Adipocyte (in vitro differentiated cells): Measurements from ENCODE around the gene CD2AP.

Source experiments
- DNase-seq: peaks from one replicate; pipeline ENCODE4 v3.0.0-alpha.2; 2015; ENCODE audit warnings: low read depth
- H3K27me3 ChIP-seq: replicated peaks from 2 replicates; pipeline ENCODE4 v1.7.0; 2013; ENCODE audit warnings: mild to moderate bottlenecking, low read length, moderate library complexity; ENCODE audit not compliant: control insufficient read depth, insufficient read depth
- H3K36me3 ChIP-seq: 2 replicates; pipeline ENCODE4 v1.7.0; 2013; ENCODE audit warnings: low read length, mild to moderate bottlenecking, moderate library complexity; ENCODE audit not compliant: control insufficient read depth, insufficient read depth, severe bottlenecking
- H3K4me1 ChIP-seq: 2 replicates; pipeline ENCODE4 v1.7.0; 2013; ENCODE audit warnings: mild to moderate bottlenecking, low read length, moderate library complexity; ENCODE audit not compliant: control insufficient read depth, insufficient read depth
- H3K4me3 ChIP-seq: 2 replicates; pipeline ENCODE4 v1.7.0; 2013; ENCODE audit warnings: mild to moderate bottlenecking, low read length, moderate library complexity
- H3K9ac ChIP-seq: 2 replicates; pipeline ENCODE4 v1.7.0; 2013; ENCODE audit warnings: mild to moderate bottlenecking, low read length, moderate library complexity
- H3K9me3 ChIP-seq: 2 replicates; pipeline ENCODE4 v1.7.0; 2013; ENCODE audit warnings: mild to moderate bottlenecking, low read length, moderate library complexity; ENCODE audit not compliant: control insufficient read depth

Gene CD2AP

GRCh38 chr6:47621838-47622449 is 144.4 kb downstream of the CD2AP start:
- no peaks in the 10 kb centered on the region for H3K27me3 ChIP-seq
- DNase-seq, result no peak
- no peak overlapping the region for H3K9ac ChIP-seq
- H3K9me3 ChIP-seq, result no peaks in the 10 kb centered on the region
- H3K4me3 ChIP-seq, result no peak overlapping the region
- peaks cover 40% of the 10 kb centered on the region for H3K36me3 ChIP-seq
- peaks cover 5% of the 10 kb centered on the region for H3K4me1 ChIP-seq

- peak; percentile 50 for DNase-seq
- H3K4me3 ChIP-seq, result no peak overlapping the region
- H3K4me1 ChIP-seq, result peaks cover 5% of the 10 kb centered on the region
- H3K36me3 ChIP-seq, result peaks cover 12% of the 10 kb centered on the region
- H3K27me3 ChIP-seq, result no peaks in the 10 kb centered on the region
- H3K9me3 ChIP-seq, result no peaks in the 10 kb centered on the region
- H3K9ac ChIP-seq, result no peak overlapping the region
Observed at GRCh38 chr6:47626782-47627181, 149.2 kb downstream of the CD2AP start.

- Histone ChIP-seq H3K9ac (no peak overlapping the region), H3K27me3 (no peaks in the 10 kb centered on the region), H3K9me3 (no peaks in the 10 kb centered on the region), H3K4me1 (peaks cover 5% of the 10 kb centered on the region), H3K36me3 (no peaks in the 10 kb centered on the region), H3K4me3 (no peak overlapping the region)
- no peak for DNase-seq
Observed at GRCh38 chr6:47628448-47629272, 151.1 kb downstream of the CD2AP start.

- no peak overlapping the region for H3K4me3 ChIP-seq
- peaks cover 5% of the 10 kb centered on the region for H3K4me1 ChIP-seq
- no peak overlapping the region for H3K9ac ChIP-seq
- H3K36me3 ChIP-seq, result no peaks in the 10 kb centered on the region
- H3K9me3 ChIP-seq, result no peaks in the 10 kb centered on the region
- H3K27me3 ChIP-seq, result no peaks in the 10 kb centered on the region
- DNase-seq, result no peak
Observed at GRCh38 chr6:47629954-47630353, 152.4 kb downstream of the CD2AP start.

- no peak for DNase-seq
- Histone ChIP-seq H3K9me3 (no peaks in the 10 kb centered on the region), H3K4me1 (peaks cover 5% of the 10 kb centered on the region), H3K27me3 (no peaks in the 10 kb centered on the region), H3K36me3 (no peaks in the 10 kb centered on the region), H3K9ac (peak overlapping the region; percentile 31), H3K4me3 (no peak overlapping the region)
Observed at GRCh38 chr6:47630587-47630986, 153.0 kb downstream of the CD2AP start.

GRCh38 chr6:47631269-47631772 is 153.7 kb downstream of the CD2AP start:
- no peaks in the 10 kb centered on the region for H3K36me3 ChIP-seq
- no peak overlapping the region for H3K4me3 ChIP-seq
- H3K9ac ChIP-seq, result peak overlapping the region; percentile 31
- no peaks in the 10 kb centered on the region for H3K27me3 ChIP-seq
- peaks cover 5% of the 10 kb centered on the region for H3K4me1 ChIP-seq
- no peaks in the 10 kb centered on the region for H3K9me3 ChIP-seq
- peak; percentile 80 for DNase-seq

GRCh38 chr6:47631797-47632196 is 154.2 kb downstream of the CD2AP start:
- Histone ChIP-seq H3K9me3 (no peaks in the 10 kb centered on the region), H3K4me1 (peaks cover 1% of the 10 kb centered on the region), H3K4me3 (no peak overlapping the region), H3K27me3 (no peaks in the 10 kb centered on the region), H3K36me3 (no peaks in the 10 kb centered on the region), H3K9ac (no peak overlapping the region)
- DNase-seq, result no peak

- no peaks in the 10 kb centered on the region for H3K4me1 ChIP-seq
- no peak overlapping the region for H3K9ac ChIP-seq
- H3K9me3 ChIP-seq, result no peaks in the 10 kb centered on the region
- peak; percentile 56 for DNase-seq
- no peak overlapping the region for H3K4me3 ChIP-seq
- H3K27me3 ChIP-seq, result no peaks in the 10 kb centered on the region
- no peaks in the 10 kb centered on the region for H3K36me3 ChIP-seq
Observed at GRCh38 chr6:47633141-47633540, 155.6 kb downstream of the CD2AP start.

- H3K27me3 ChIP-seq, result no peaks in the 10 kb centered on the region
- H3K4me3 ChIP-seq, result no peak overlapping the region
- no peaks in the 10 kb centered on the region for H3K4me1 ChIP-seq
- no peak for DNase-seq
- no peak overlapping the region for H3K9ac ChIP-seq
- H3K36me3 ChIP-seq, result no peaks in the 10 kb centered on the region
- H3K9me3 ChIP-seq, result no peaks in the 10 kb centered on the region
Observed at GRCh38 chr6:47634210-47635047, 156.8 kb downstream of the CD2AP start.

- H3K9me3 ChIP-seq, result no peaks in the 10 kb centered on the region
- H3K4me1 ChIP-seq, result peaks cover 8% of the 10 kb centered on the region
- no peaks in the 10 kb centered on the region for H3K36me3 ChIP-seq
- H3K9ac ChIP-seq, result no peak overlapping the region
- DNase-seq, result no peak
- H3K4me3 ChIP-seq, result no peak overlapping the region
- no peaks in the 10 kb centered on the region for H3K27me3 ChIP-seq
Observed at GRCh38 chr6:47646689-47647088, 169.1 kb downstream of the CD2AP start.

GRCh38 chr6:47647188-47647587 is 169.6 kb downstream of the CD2AP start:
- Histone ChIP-seq H3K4me1 (peaks cover 10% of the 10 kb centered on the region), H3K9me3 (no peaks in the 10 kb centered on the region), H3K27me3 (no peaks in the 10 kb centered on the region), H3K36me3 (no peaks in the 10 kb centered on the region), H3K4me3 (no peak overlapping the region), H3K9ac (no peak overlapping the region)
- DNase-seq, result no peak
